Kidney glomerular epithelial cell (primary cell): Measurements from ENCODE around the gene DYNLT5.
A peak's percentile ranks its signal among the peaks of the same experiment; 100 is the strongest.
"Not testable (repeated sequence)": the region's sequence is repeated elsewhere in the genome, so short reads cannot be mapped to it uniquely, and the experiment has no call there.

Experiments used
- DNase-seq: peaks from one replicate; lab custom pipeline; 2025; lab: John Stamatoyannopoulos, UW

DYNLT5 gene

DNA sequence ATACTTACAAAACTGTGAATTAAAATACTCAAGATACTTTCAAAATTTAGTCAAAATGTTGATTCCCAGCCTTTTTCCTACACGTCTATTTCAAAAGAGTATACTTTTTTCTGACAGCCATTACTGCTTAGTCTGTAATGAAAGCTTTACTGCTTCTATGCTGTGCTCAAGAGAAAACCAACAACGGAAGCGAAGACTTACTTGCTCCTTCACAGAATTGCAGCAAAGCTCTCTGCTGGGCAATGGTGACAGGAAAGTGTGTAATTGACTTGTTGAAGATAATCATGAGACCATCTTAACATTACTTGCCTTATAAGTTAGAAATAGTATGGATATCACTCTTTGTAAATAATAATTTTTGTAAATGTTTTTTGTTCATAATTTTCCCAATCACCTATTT is 1.7 kb upstream of the DYNLT5 start:
- DNase-seq: no peak

GRCh38 chr1:66751160-66751559 is 1.1 kb upstream of the DYNLT5 start:
- DNase-seq: no peak

- DNase-seq: no peak
Observed at GRCh38 chr1:66752671-66753371, 562 bp downstream of the DYNLT5 start.

DNA sequence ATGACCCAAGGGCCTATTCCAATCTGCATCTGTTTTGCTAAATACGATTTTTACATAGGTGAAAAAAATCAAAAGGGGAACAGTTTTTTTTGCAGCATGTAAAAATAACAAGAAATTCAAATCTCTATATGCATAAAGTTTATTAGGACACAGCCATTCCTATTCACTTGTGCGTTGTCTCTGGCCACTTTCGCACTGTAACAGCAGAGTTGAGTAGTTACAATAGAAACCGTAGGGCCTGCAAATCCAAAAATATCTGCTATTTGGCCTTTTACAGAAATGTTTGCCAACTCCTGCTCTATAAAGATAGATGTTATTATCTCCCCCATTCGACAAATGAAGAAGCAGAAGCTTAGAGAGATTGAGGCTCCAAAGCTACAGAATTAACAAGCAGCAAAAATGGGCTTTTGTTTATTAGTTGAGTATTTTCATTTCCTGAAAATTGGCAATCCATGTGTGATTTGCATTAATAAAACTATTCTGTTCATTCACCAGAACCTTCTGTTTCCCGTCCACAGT is 5.5 kb downstream of the DYNLT5 start:
- DNase-seq: no peak

DNA sequence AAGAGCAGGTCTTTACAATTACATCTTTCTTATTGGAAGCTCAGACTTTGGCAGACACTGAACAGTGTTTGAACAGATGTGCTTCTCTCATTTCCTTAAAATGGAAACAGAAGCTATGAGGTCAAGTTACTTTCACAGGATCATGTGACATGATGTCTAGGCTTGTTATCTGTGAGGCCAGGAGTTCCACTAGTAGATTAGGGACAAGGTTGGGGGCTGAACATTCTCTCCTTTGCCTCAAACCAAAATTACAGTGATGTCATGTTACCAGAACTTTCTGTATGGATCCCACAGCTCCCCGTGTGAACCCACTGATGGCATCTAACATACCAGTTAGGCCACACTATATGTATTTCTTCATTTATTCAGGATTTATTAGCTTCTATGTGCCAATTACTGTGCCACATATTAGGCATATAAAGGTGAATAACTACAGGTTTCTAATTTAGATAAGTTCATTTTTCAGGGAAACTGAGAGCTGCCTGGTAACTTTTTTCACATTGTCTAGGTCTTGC is 6.0 kb downstream of the DYNLT5 start:
- DNase-seq: no peak

DNA sequence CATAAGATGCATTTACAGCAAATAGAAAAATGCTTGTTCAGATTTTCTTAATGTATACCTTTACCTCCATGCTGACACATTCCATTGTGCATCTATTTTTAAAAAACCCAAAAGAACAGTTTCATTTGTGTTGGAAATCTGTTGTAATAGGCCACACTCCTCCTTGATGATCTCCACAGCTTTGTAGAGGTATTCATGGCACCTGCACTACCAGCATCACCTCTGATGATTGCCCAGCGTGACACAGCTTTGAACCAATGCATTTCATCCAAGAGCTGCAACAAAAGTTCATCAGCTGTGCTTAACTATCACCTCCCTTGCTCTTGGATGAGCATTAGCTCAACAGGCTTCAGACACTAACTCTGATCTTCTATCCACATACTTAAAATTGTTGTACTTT is 8.2 kb downstream of the DYNLT5 start:
- no peak for DNase-seq

- DNase-seq: no peak
Observed at GRCh38 chr1:66761221-66761620, 9.0 kb downstream of the DYNLT5 start.

DNA sequence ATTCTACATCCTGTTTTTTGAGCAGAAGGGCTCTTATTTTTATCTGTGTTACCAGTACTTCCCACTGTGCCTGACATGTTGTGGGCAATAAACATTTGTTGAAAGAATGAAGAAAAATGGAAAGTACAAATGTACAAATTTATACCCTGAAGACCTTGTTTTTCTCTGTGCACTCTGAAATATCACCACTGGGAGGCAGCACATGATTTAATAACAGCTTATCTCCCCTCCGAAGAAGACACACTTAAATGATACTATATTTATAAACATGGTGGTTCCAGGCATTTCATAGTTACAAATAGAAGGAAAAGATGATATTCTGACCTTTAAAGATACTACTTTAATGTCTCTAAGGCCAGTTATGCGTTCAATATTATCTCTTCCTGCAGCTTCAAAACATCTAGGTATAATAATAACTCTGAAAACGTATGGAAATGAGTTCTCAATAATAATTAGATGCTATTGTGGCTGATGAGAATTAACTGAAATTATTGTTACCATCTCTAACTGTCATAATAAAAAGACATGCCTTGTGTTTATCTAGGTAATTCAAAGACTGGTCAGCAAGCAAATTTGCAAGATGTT is 12.8 kb downstream of the DYNLT5 start:
- DNase-seq: peak; percentile 38

DNA sequence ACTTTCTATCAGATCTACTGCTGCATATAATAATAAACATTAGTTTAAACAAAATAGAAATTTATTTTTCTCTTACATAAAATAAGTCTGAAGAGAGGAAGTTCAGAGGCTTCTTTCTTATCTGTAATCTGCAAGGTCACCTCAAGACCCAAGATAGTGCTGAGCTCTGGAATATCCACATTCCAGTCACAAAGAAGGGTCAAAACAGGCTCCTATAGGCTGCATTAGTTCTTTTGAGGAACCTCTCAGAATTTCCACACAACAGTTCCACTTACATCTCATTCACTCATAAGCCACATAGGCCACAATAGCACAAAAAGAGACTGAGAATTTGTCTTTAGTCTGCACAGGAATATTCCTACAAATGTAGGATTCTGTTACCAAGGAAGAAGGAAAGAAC is 15.4 kb downstream of the DYNLT5 start:
- DNase-seq: no peak

GRCh38 chr1:66768965-66769364 is 16.7 kb downstream of the DYNLT5 start:
- DNase-seq: no peak

DNA sequence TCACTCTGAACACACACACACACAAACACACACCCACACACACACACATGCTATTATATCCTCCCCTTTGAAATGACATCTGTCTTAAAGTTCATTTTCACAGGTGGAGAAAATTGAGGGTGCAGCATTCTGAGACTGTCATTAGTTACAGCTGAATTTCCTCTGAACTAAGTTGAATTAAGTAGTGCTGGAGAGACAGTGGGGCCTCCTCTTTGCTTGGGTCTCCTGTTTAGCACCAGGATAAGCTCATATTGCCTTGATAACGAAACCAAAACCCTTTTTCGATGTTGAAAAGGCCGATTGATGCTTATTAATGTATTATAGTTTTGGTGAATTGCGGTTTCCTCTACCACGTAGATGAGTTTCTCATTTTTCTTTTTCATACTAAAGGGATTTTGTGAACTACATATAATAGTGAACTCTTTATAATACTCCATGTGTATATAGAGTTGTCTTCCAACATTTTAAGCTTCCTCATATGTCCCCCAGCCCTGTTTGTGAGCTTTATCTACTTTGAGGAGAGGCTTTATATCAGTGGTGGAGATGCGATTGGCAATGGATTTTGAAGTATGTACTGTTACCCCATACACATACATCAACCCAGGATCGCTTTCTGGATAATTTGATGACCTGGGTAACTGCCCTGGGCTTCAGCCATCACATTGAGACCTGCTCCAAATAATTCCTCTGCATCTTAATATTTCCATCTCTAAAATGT is 17.4 kb downstream of the DYNLT5 start:
- no peak for DNase-seq

DNA sequence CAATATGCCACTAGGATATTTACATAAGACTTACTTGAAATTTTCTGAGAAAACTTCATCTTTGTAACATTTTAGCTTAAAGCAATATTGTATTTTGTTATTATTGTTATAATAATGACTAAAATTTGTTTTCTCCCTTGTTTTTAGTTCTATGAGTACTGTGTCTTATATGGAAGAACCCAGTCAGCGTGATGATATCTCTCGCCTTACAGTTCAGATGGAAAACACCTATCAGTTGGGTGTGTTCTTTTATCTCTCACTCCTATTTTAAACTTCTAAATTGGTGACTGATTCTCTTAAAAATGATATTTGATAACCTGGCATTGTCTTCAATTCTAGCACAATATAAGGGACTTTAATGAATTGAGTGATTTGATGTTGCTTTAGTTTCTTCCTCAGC is 18.0 kb downstream of the DYNLT5 start:
- DNase-seq: no peak

DNA sequence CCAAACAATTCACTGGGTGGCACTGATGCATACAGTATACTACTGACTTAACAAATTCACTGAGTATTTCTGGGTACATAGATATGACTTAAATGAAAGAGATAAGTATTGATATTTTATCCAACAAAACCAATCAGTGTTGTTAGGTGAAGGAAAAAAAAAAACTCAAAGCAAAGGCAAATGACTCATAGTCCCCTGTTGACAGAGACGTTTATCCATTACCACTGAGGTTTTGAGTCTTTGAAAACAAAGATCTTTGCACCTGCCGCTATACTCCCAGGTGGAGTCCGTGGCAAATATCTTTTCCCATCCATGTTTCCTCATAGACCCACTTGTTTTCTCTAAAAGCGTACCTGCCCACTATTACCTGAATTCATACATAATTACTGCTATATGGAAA is 18.4 kb downstream of the DYNLT5 start:
- no peak for DNase-seq

DNA sequence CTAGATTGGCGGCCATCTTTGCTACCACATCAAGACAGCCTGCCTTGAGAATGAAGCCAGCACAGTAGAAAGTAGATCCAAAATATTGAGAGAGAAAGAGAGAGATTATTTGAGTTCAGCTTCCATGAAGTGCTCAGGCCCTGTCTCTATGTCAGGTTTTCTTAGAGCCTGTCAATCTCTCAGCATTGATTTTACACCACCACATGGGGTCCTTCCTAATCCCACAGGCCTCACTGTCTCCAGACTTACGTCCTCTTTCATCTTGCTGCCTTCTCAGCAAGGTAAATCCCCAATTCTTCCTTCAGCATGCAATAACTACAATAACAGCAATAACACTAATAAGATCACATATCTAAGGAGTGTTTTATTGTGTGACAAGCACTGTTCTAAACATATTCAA is 21.0 kb downstream of the DYNLT5 start:
- no peak for DNase-seq

DNA sequence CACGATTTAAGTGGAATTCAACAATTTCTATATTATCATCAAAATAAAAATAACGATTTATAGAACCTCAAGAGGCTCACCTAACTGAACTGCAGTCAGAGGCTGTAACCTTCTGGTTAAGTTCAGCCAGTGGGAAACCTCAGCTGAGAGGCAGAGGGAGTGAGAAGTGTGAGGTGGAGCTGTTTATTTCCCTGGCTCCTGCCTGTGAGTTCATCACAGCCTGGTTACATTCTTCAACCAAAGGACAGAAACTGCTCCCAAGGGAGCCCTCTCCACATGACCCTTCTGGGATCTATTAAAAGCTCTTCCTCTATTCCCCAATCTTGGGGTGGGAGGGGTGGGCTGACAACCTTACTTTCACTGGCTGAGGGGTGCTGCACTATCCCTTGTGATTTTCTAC is 22.2 kb downstream of the DYNLT5 start:
- DNase-seq: no peak

DNA sequence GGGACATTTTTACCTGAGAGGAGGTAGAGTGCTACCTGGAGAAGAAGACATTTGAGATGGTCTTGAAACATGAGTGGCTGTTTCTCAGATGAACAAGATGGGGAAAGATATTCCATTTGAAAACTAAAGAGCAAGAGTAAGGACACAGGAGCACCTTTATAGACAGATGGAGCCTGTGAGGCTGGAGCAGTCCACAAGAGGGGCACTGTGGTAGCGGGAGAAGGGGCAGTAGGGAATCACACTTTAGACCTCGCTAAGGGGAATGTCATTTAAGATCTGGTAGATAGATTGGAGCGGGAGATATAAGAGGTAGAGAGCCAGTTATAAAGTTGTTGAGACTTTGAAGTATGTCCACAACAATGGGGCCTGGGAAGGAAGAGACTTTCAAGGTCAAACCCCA is 23.4 kb downstream of the DYNLT5 start:
- no peak for DNase-seq

- no peak for DNase-seq
Observed at GRCh38 chr1:66777831-66778230, 25.6 kb downstream of the DYNLT5 start.

DNA sequence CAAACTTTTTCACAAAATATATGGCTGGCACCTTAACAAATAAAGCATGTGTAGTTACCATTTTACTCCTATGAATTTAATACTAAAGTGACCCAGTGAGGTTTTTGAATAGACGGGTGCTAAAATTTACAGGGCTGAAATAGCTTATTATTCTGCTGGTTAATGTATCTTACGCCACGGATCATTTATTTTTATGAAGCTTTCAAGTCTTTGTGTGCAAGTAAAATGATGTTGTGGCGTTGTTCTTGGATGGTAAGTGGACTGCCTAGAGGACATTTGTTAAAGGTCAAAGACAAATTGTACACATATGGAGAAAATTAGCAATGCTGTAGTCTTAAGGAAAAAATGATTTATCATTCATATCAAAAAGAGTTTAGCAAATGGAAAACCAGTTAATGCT is 26.0 kb downstream of the DYNLT5 start:
- DNase-seq: no peak

- no peak for DNase-seq
Observed at GRCh38 chr1:66778969-66779368, 26.7 kb downstream of the DYNLT5 start.

DNA sequence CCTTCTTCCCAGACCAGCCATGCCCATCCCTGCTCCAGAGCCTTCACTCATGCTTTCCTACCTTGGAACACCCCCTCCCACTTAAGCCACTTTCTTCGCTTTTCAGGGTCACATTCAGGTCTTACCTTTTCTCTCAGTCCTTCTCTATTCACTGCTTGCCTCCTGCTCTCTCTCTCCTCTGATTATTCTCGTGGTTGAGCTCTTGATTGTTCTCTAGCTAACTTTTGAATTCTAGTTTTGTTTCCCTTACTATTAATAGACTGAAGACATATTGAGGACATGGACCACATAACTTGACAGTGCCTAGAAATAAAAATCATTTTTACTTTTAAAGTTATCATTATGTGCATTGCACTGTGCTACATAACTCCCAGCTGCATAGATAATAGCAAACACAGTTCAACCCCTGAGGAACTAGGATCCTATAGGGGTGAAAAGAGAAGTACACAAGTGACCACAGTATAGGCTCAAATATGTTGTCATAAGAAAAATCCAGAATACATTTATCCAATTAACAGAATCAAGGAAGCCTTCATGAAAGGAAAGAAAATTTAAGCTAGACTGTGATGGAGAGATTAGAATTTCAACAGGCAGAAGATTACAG is 27.3 kb downstream of the DYNLT5 start:
- no peak for DNase-seq

- DNase-seq: not testable (repeated sequence)
Observed at GRCh38 chr1:66785800-66786199, 33.5 kb downstream of the DYNLT5 start.

GRCh38 chr1:66787641-66788040 is 35.4 kb downstream of the DYNLT5 start:
- no peak for DNase-seq
